Pancreas (tissue), 10 donors: ENCODE data around the gene HOXB4. TPM values are rescaled to one million over a fixed set of nuclear protein-coding genes. Genes with fewer than 3 reads are reported as not detected.

ENCODE experiments used
- ATAC-seq, 4 donors: fragments of 200-7000 bp; cut with Tn5 transposase; one replicate each; pipeline versions ENCODE4 v1.8.0 to v1.9.1; 2020; ENCODE audit warnings: mild to moderate bottlenecking in 4 of 4, moderate library complexity in 4 of 4
- DNase-seq, 6 donors: peaks; one replicate each; pipeline ENCODE4 v3.0.0-alpha.2; 2020
- FAIRE-seq: peaks from 2 replicates; lab custom pipeline; 2012; peaks lifted over from hg19 to GRCh38; lab: Jason Lieb, UNC
- H3K27ac ChIP-seq, 4 donors: fragments of 200-600 bp; sonication (generic); 1 replicate in 3 of 4; 2 replicates in 1 of 4; pipeline versions ENCODE4 v1.5.0 to v1.8.0; 2020
- H3K27me3 ChIP-seq, 4 donors: fragments of 200-600 bp; one replicate each; pipeline ENCODE4 v1.8.0; 2021
- H3K36me3 ChIP-seq, 3 donors: fragments of 200-600 bp; sonication (generic) in 1 of 3; one replicate each; pipeline versions ENCODE4 v1.5.0 to v1.8.0; 2020 to 2021
- H3K4me1 ChIP-seq, 3 donors: fragments of 200-600 bp; one replicate each; pipeline ENCODE4 v1.8.0; 2021
- H3K4me3 ChIP-seq, 4 donors: fragments of 200-600 bp; sonication (generic) in 2 of 4; one replicate each; pipeline versions ENCODE4 v1.5.0 to v1.8.0; 2020 to 2021
- H3K9me3 ChIP-seq, 4 donors: fragments of 200-600 bp; one replicate each; pipeline ENCODE4 v1.8.0; 2021
- CTCF ChIP-seq, 4 donors: fragments of 200-600 bp; sonication (generic) in 3 of 4; IDR thresholded peaks; one replicate each; pipeline versions ENCODE4 v1.5.0 to v1.8.0; 2021; ENCODE audit warnings: antibody characterized with exemption in 4 of 4
- WGBS, 2 donors: extraction: QIAGEN DNeasy Blood & Tissue Kit; methylation state at CpG; one replicate each; pipeline ENCODE4 v1.1.7; 2013; 5-methylcytosine and 5-hydroxymethylcytosine counted together
- intact Hi-C, 3 donors: fragments of 100-400 bp; cut with DNase I; formaldehyde crosslinking; loops; one replicate each; pipeline versions ENCODE4 v1.11.1 to v1.14.2; 2022
- polyA plus RNA-seq, 2 donors: library from polyadenylated mRNA; stranded (reverse); fragments of 200-250 nt; gene quantifications; one replicate each; pipeline ENCODE4 v1.2.3, GENCODE V29; 2013
- total RNA-seq, 6 donors: library from RNA; stranded (reverse); fragmentation: NEBNext Ultra II Directional in 4 of 6; extraction: Animal tissue kit (Norgen Biotek cat#: 25700) in 4 of 6; gene quantifications; one replicate each; pipeline versions ENCODE4 v1.2.1 to v1.2.4, GENCODE V29; 2021 to 2023
- donor health status: healthy with polysubstance abuse.
- donor health status: DM: no; HTN: no; CAD: no; lungs with moderate emphysema.
- donor health status: DM: no; HTN: no; CAD: no.
- donor health status: control.
- donor health status: control.
- donor health status: Bipolar disorder and iron deficiency.
- donor health status: DM: yes; HTN: yes; CAD: no.
- donor health status: DM: no; HTN: no; CAD: no.
- donor health status: DM: no; HTN: no; CAD: no.
- donor health status: DM: yes; HTN: yes; CAD: no.

HOXB4 gene
- total and polyA plus RNA-seq, 8 donors = 0.22 to 2.5 (median 0.78) TPM

GRCh38 chr17:48621410-48622392 lies 43.6 kb upstream of the HOXB4 start:
- no peak for DNase-seq
- 8% methylated on average over 41 of the region's 41 CpGs for WGBS, 2 donors
- no peak for TF ChIP-seq CTCF (IDR thresholded peaks at IDR 0.05)
- no peak overlapping the region for H3K4me3 ChIP-seq
- H3K4me1 ChIP-seq = peaks cover 8 to 15% (median 12%) of the 10 kb centered on the region in 3 donors
- no peaks in the 10 kb centered on the region for H3K9me3 ChIP-seq
- no peak for FAIRE-seq
- intact Hi-C loops = no loop called here
- H3K27ac ChIP-seq = no peak overlapping the region
- peaks cover 0 to 70% (median 23%) of the 10 kb centered on the region in 4 donors for H3K27me3 ChIP-seq
- H3K36me3 ChIP-seq = no peaks in the 10 kb centered on the region
- no peak for ATAC-seq

- Histone ChIP-seq H3K4me1 (peaks cover 6 to 8% (median 7%) of the 10 kb centered on the region in 3 donors), H3K27me3 (peaks cover 9 to 71% (median 24%) of the 10 kb centered on the region in 4 donors), H3K27ac (no peak overlapping the region), H3K9me3 (no peaks in the 10 kb centered on the region), H3K4me3 (no peak overlapping the region), H3K36me3 (no peaks in the 10 kb centered on the region)
- 21 to 22% methylated on average over 6 of the region's 6 CpGs for WGBS, 2 donors
- ATAC-seq = no peak
- no peak for TF ChIP-seq CTCF (IDR thresholded peaks at IDR 0.05)
- intact Hi-C loops = no loop called here
- FAIRE-seq = no peak
- DNase-seq = no peak
These were observed 42.5 kb upstream of the HOXB4 start for GRCh38 chr17:48620461-48621139.

- WGBS, 2 donors = 16 to 18% methylated on average over 32 of the region's 32 CpGs
- H3K27me3 ChIP-seq = peaks cover 9 to 68% (median 26%) of the 10 kb centered on the region in 4 donors
- intact Hi-C loops = loop anchor here in 1 of 3 donors (10.0 kb wide), 1 partner anchor 475 kb away; no protein-coding TSS in a partner anchor
These were observed 41.8 kb upstream of the HOXB4 start for GRCh38 chr17:48619826-48620449.

More at GRCh38 chr17:48619826-48620449, 41.8 kb upstream of the HOXB4 start:
- no peak for FAIRE-seq
- Histone ChIP-seq H3K4me3 (no peak overlapping the region), H3K27ac (no peak overlapping the region), H3K9me3 (no peaks in the 10 kb centered on the region), H3K36me3 (no peaks in the 10 kb centered on the region), H3K4me1 (peaks cover 1% of the 10 kb centered on the region in 3 donors)
- no peak for DNase-seq
- TF ChIP-seq CTCF (IDR thresholded peaks at IDR 0.05) = no peak
- ATAC-seq = no peak
